GM18499 (cell line): ENCODE results near the gene MYCBPAP.

ENCODE experiments used
- ATAC-seq: cut with Tn5 transposase; IDR thresholded peaks from one replicate; pipeline ENCODE4 v1.9.1; 2021; ENCODE audit warnings: moderate number of reproducible peaks; ENCODE audit not compliant: insufficient read depth, unreplicated experiment

Gene MYCBPAP

DNA sequence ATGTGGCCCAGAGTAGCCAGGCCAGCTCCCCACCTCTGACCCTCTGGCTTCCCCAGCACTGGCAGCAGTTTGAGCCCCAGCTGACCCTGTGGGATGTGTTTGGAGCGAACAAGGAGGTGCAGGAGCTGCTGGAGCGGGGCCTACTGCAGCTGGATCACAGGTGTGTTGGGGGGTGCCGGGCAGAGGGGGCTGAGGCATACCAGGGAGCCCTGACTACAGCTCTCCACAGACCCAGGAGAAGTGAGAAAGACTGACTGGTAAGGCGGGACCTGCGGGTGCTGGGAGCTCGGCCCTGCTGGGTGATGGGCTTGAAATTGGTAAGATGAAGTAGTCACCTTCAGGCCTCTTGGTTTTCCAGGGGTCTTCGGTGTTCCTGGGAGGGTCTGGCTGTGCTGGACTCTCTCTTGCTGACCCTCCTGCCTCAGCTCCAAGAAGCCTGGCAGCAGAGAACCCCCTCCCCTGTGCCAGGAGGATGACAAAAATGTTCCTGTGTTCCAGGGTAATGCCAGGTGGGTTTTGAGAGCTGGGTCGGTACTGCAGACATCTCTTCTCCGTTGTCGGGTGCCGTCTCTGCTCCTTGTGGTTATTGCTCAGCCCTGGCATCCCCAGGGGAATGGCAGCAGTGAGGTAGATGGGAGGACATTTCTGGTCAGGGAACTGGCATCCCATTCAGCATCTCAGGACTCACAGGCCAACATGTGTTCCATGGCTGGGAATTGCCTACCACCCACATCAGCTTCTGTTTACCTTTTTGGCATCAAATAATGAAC, 23.7 kb upstream of the MYCBPAP start:
- ATAC-seq, result no peak

DNA sequence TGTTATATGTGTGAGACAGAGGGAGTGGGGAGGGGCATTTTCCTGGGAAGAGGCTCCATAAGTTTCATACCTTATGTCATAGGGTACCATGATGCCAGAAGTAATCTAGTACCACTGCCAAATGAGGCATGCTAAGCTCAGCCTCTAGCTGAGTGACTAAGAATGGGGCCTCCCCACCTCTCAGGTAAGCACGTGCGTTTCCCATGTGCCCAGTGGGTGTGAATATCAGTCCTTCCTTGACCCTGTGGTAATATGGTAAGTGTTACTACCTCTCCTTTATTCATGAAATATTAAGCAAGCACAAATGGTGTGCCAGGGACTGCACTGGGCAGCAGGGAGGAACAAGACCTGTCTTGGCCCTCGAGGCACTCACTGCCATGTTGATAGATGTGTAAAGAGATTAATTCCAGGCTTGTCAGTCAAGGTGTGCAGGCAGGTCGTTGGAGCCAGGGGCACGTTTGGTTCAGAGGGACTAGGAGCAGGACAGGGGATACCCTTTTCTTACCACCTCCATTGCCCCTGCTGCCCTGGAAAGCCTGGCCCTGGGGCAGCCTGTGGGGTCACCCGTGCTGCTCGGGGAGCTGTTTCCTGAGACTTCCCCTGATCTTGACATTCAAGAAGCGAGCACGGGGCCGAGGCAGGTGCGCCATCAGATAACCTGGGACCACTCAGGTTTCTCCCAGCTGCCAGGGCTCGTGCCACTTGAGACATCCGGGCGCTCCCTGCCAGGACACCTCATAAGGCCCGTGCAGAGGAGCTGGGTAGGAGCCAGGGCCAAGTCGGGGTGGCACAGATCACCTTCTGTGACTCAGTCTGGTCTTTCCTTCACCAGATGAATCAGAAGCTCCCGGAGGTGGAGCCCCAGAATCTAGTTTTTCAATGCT, 20.8 kb upstream of the MYCBPAP start:
- no peak for ATAC-seq

GRCh38 chr17:50488880-50489279, 19.4 kb upstream of the MYCBPAP start:
- no peak for ATAC-seq

- ATAC-seq, result no peak
Observed at GRCh38 chr17:50491505-50491904, 16.7 kb upstream of the MYCBPAP start.

DNA sequence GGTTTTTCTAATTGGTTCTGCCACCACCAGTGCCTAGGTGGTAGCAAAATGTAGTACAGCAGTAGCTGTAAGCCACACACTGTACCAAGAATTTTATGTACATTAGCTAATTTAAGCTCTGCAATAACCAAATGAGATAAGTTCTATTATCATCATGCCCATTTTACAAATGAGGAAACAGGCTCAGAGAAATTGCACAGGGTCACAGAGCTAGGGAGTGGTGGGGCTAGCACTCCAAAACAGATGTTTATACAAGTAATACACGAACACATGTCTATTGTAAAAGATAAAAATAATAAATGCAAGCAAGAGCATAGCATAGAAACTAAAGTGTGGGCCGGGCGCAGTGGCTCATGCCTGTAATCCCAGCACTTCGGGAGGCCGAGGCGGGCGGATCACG, 16.0 kb upstream of the MYCBPAP start:
- no peak for ATAC-seq

DNA sequence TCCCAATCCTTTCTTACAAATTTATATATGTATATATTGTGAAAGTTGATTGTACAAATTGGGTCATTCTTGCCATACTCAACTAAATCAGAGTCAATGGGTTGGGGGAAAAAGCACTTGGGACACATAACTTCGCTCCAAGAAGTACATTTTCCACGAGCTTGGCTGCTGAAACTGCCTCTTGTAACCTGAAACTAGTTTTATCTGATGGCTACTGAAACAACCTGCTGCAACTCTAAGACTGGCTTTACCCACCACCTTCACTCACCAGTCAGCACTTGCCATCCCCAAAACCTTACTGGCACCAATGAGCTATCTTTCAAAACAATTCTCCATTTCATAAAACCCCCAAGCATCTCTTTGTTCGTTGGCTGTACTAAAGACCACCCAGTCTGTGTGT, 14.5 kb upstream of the MYCBPAP start:
- ATAC-seq, result no peak

GRCh38 chr17:50495217-50495823, 12.9 kb upstream of the MYCBPAP start:
- no peak for ATAC-seq

DNA sequence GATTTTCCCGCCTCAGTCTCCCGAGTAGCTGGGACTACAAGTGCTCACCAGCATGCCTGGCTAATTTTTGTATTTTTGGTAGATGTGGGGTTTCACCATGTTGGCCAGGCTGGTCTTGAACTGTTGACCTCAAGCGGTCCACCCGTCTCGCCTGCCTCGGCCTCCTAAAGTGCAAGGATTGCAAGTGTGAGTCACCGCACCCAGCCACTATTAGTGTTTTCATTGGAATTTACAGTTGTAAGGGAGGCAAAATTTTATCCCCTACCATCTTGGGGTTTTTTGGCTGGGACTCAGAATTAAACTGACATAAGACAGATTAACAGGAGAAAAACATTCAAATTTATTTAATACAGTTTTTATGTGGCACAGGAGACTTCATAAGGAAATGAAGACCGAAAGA, 12.3 kb upstream of the MYCBPAP start:
- ATAC-seq, result no peak

DNA sequence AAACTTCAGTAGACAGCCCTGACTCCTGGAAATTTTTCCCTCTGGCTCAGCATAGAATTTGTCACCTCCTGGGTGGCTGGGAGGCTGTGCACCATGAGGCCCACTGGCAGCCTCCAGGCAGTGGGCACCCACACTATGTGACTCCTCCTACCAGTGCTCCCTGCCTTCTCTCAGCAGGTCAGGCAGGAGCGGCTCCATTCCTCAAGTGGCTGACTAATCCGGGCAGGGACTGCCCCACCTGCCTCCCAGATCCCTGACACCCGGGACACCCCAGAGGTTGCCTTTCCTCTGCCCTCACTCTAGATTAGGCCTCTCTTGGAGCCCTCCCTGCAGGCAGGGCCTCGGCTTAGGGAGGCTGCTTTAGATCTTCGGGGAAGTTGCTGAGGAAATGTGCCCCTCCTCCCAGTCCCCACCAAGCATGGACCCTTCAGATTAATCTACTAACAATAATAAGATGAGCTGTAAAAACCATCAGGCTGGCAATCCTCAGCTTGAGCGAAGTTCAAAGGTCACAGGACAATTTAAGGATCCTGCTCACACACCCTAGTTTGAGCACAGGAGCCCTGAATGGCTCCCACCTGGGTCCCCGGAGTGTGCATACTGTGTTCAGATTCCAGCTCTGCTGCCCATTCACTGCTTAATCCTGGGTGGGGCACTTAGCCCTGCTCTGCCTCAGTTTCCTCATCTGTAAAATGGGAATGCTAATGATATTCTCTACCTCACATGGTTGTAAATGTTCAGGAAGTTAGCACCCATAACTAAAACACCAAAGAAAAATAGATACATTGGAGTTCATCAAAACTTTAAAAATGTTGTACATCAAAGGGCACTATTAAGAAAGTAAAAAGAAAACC, 10.0 kb upstream of the MYCBPAP start:
- ATAC-seq, result no peak

GRCh38 chr17:50499270-50499669, 9.0 kb upstream of the MYCBPAP start:
- ATAC-seq, result no peak

- no peak for ATAC-seq
Observed at GRCh38 chr17:50499721-50500120, 8.5 kb upstream of the MYCBPAP start.

- ATAC-seq, result no peak
Observed at GRCh38 chr17:50501054-50501453, 7.2 kb upstream of the MYCBPAP start.

GRCh38 chr17:50502301-50502990, 5.8 kb upstream of the MYCBPAP start:
- no peak for ATAC-seq

GRCh38 chr17:50505591-50506130, 2.6 kb upstream of the MYCBPAP start:
- ATAC-seq, result no peak

- ATAC-seq, result no peak
Observed at GRCh38 chr17:50506298-50506697, 1.9 kb upstream of the MYCBPAP start.

DNA sequence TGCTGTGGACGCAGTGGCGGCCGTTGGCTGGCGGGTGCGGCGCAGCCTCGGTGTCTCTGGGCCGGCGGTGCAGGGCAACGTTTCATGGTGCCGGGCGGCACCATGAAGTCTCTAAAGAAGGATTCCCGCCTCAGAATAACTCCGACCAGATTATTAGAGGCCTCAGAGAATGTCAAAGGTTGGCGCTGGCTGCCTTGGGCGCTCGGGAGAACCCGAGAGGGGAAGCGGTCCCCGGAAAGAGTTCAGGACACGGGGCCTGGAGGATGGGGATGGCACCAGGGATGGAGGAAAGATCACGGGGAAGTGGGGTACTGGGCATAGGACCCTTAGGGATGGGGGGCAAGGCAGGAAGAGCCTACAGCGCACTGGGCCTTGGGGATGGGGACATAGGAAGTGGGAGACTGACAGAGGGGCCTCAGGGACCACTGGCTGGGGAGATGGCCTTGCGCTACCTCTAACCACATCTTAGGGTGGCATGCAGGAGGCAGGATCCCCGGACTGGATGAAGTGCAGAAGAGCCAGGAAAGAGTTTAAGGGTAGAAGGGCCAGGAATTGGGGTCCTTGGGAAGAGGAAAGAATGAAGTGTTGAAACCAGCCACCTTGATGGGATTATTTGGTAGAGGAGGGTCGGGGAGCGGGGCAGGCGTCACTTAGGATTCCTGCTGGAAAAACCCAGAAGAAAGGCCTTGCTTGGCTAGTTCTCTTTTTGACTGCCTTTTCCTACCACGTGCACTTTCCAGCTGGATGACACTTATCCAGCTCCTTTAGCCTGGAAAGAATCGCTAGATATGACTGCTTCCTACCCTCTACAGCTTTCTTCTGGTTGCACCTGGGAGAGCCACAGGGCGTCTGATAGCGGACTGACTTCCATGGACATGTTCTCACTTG, 578 bp downstream of the MYCBPAP start:
- ATAC-seq, result no peak

DNA sequence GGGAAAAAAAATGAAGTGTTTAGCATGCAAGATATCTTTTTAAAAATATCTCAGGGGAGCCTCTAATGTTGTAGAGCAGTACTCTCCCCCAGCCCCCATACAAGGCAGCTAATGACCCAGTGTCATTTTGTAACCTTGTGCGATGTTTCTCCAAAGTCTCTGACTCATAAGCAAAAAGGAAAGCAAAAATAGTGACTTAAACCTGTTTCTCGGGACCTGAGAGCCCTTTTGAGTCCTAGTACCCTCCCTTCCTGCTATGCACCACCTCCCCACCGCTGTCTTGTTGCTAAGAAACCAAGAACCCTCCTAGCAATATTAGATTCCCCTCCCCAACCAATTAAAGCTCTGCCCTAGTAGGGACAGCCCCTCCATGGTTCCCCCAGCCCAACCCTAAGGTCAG, 2.8 kb downstream of the MYCBPAP start:
- peak; percentile 63 for ATAC-seq

- ATAC-seq, result no peak
Observed at GRCh38 chr17:50513495-50513894, 5.3 kb downstream of the MYCBPAP start.
